H1 (cell line): ENCODE data around the gene SDHAF2. TPM values are rescaled to one million over a fixed set of nuclear protein-coding genes. Genes with fewer than 3 reads are reported as not detected.

Experiments used
- CTCF ChIA-PET: fragments of 300-600 bp; sonication (Branson Sonifier 250); formaldehyde crosslinking; loops from one replicate; lab custom pipeline; 2021; ENCODE audit not compliant: partially characterized antibody; lab: Charles Lee
- POLR2A ChIA-PET: fragments of 300-600 bp; sonication (Branson Sonifier 250); formaldehyde crosslinking; loops from one replicate; lab custom pipeline; 2021; ENCODE audit warnings: inconsistent platforms; ENCODE audit not compliant: partially characterized antibody; lab: Charles Lee
- DNase-seq, 2 experiments: peaks; one replicate each; pipeline versions ENCODE4 v3.0.0 to v3.0.0-alpha.2; 2010 to 2022; ENCODE audit warnings: low spot score in 2 of 2, low read depth in 1 of 2, mixed read lengths in 1 of 2
- FAIRE-seq: peaks from 2 replicates; lab custom pipeline; 2011; peaks lifted over from hg19 to GRCh38; lab: Jason Lieb, UNC
- H2AFZ ChIP-seq: 2 replicates; pipeline ENCODE4 v1.8.1; 2012; ENCODE audit warnings: low read length, inconsistent platforms
- H2AK5ac ChIP-seq: 2 replicates; pipeline ENCODE4 v1.6.1; 2013; ENCODE audit warnings: low read depth, low read length
- H2BK120ac ChIP-seq: replicated peaks from 2 replicates; pipeline ENCODE3; 2013; ENCODE audit warnings: low read depth, low read length, inconsistent platforms
- H2BK12ac ChIP-seq: 2 replicates; pipeline ENCODE4 v1.6.1; 2013; ENCODE audit warnings: low read depth, low read length
- H2BK15ac ChIP-seq: 2 replicates; pipeline ENCODE4 v1.6.1; 2013; ENCODE audit warnings: low read length
- H2BK20ac ChIP-seq: 2 replicates; pipeline ENCODE4 v1.6.1; 2013; ENCODE audit warnings: low read length
- H2BK5ac ChIP-seq: 2 replicates; pipeline ENCODE4 v1.6.1; 2013; ENCODE audit warnings: low read depth, low read length
- H3K14ac ChIP-seq: 2 replicates; pipeline ENCODE4 v1.6.1; 2013; ENCODE audit warnings: inconsistent platforms; ENCODE audit not compliant: insufficient read length
- H3K18ac ChIP-seq: 2 replicates; pipeline ENCODE4 v1.6.1; 2013; ENCODE audit warnings: low read length; ENCODE audit errors: extremely low read depth
- H3K23ac ChIP-seq: 2 replicates; pipeline ENCODE4 v1.6.1; 2013; ENCODE audit warnings: inconsistent platforms; ENCODE audit not compliant: insufficient read length
- H3K23me2 ChIP-seq: 2 replicates; pipeline ENCODE4 v1.6.1; 2013; ENCODE audit warnings: low read depth, low read length
- H3K27ac ChIP-seq: 2 replicates; pipeline ENCODE4 v1.6.1; 2011; ENCODE audit warnings: low read depth, low read length, inconsistent platforms
- H3K27me3 ChIP-seq, 4 experiments: replicated peaks in 1 of 4; 1 replicate in 1 of 4; 2 replicates in 3 of 4; pipeline versions ENCODE4 v1.6.1 to v1.8.1; 2011 to 2013; ENCODE audit warnings: low read length in 3 of 4, mild to moderate bottlenecking in 3 of 4, inconsistent platforms in 2 of 4, mixed read lengths in 2 of 4, moderate library complexity in 1 of 4; ENCODE audit not compliant: control insufficient read depth in 3 of 4, insufficient read depth in 3 of 4; ENCODE audit errors: extremely low read depth in 1 of 4
- H3K36me3 ChIP-seq, 4 experiments: 2 replicates each; pipeline versions ENCODE4 v1.6.1 to v1.8.1; 2011 to 2013; ENCODE audit warnings: mild to moderate bottlenecking in 4 of 4, low read length in 3 of 4, moderate library complexity in 2 of 4, control low read depth in 1 of 4, inconsistent platforms in 1 of 4; ENCODE audit not compliant: insufficient read depth in 4 of 4, control insufficient read depth in 2 of 4
- H3K4ac ChIP-seq: replicated peaks from 2 replicates; pipeline ENCODE3; 2013; ENCODE audit warnings: low read length, low read depth, mixed read lengths, inconsistent platforms; ENCODE audit not compliant: insufficient read length
- H3K4me1 ChIP-seq, 4 experiments: replicated peaks in 1 of 4; 1 replicate in 1 of 4; 2 replicates in 3 of 4; pipeline versions ENCODE4 v1.6.1 to v1.8.1; 2011 to 2013; ENCODE audit warnings: low read length in 3 of 4, inconsistent platforms in 2 of 4, mixed read lengths in 1 of 4; ENCODE audit not compliant: insufficient read depth in 4 of 4, control insufficient read depth in 3 of 4
- H3K4me2 ChIP-seq, 2 experiments: 2 replicates each; pipeline versions ENCODE4 v1.6.1 to v1.8.1; 2011 to 2013; ENCODE audit warnings: low read depth in 2 of 2, low read length in 2 of 2, control low read depth in 1 of 2, inconsistent platforms in 1 of 2, mild to moderate bottlenecking in 1 of 2; ENCODE audit not compliant: insufficient read depth in 1 of 2
- H3K4me3 ChIP-seq, 4 experiments: fragments of 200-600, 300-600 bp in 1 of 4; sonication (generic), shearing (Covaris generic), sonication (Bioruptor Twin) in 1 of 4; 2 replicates each; pipeline versions ENCODE4 v1.5.1 to v1.8.1; 2011 to 2016; ENCODE audit warnings: low read length in 4 of 4, low read depth in 3 of 4, control low read depth in 2 of 4, inconsistent platforms in 2 of 4, mild to moderate bottlenecking in 2 of 4, mixed read lengths in 1 of 4, moderate library complexity in 1 of 4; ENCODE audit not compliant: insufficient read depth in 2 of 4; ENCODE audit errors: extremely low read depth in 1 of 4
- H3K56ac ChIP-seq: replicated peaks from 2 replicates; pipeline ENCODE3; 2013; ENCODE audit warnings: low read depth, mild to moderate bottlenecking, mixed read lengths, low read length, inconsistent platforms; ENCODE audit not compliant: insufficient read length
- H3K79me1 ChIP-seq: 2 replicates; pipeline ENCODE4 v1.6.1; 2013; ENCODE audit warnings: low read depth, low read length, control low read depth
- H3K79me2 ChIP-seq, 2 experiments: 2 replicates each; pipeline versions ENCODE4 v1.6.1 to v1.8.1; 2012 to 2013; ENCODE audit warnings: low read length in 2 of 2, mild to moderate bottlenecking in 2 of 2, inconsistent platforms in 1 of 2; ENCODE audit not compliant: insufficient read depth in 2 of 2, control insufficient read depth in 1 of 2
- H3K9ac ChIP-seq, 4 experiments: replicated peaks in 1 of 4; 1 replicate in 1 of 4; 2 replicates in 3 of 4; pipeline versions ENCODE4 v1.6.1 to v1.8.1; 2011 to 2013; ENCODE audit warnings: low read depth in 3 of 4, low read length in 3 of 4, control low read depth in 2 of 4, mild to moderate bottlenecking in 2 of 4, moderate library complexity in 2 of 4, inconsistent platforms in 1 of 4; ENCODE audit errors: extremely low read depth in 1 of 4
- H3K9me3 ChIP-seq, 2 experiments: 2 replicates each; pipeline versions ENCODE4 v1.6.1 to v1.8.1; 2012 to 2013; ENCODE audit warnings: mild to moderate bottlenecking in 2 of 2, moderate library complexity in 2 of 2, control low read depth in 1 of 2, inconsistent platforms in 1 of 2, low read depth in 1 of 2, low read length in 1 of 2, mixed read lengths in 1 of 2; ENCODE audit not compliant: insufficient read depth in 2 of 2
- H4K20me1 ChIP-seq, 2 experiments: replicated peaks in 1 of 2; 2 replicates each; pipeline versions ENCODE3 to v1.8.1; 2011 to 2013; ENCODE audit warnings: inconsistent platforms in 2 of 2, low read length in 2 of 2, mild to moderate bottlenecking in 1 of 2; ENCODE audit not compliant: insufficient read depth in 2 of 2, control insufficient read depth in 1 of 2
- H4K5ac ChIP-seq: 2 replicates; pipeline ENCODE4 v1.6.1; 2013; ENCODE audit warnings: low read length, low read depth, mixed read lengths, inconsistent platforms; ENCODE audit not compliant: insufficient read length
- H4K8ac ChIP-seq: 2 replicates; pipeline ENCODE4 v1.8.0; 2013; ENCODE audit warnings: mild to moderate bottlenecking, moderate library complexity, low read length, inconsistent platforms; ENCODE audit not compliant: insufficient read depth; ENCODE audit errors: extremely low read depth
- H4K91ac ChIP-seq: replicated peaks from 2 replicates; pipeline ENCODE3; 2013; ENCODE audit warnings: low read length, mixed read lengths, inconsistent platforms; ENCODE audit not compliant: insufficient read length
- CHD2 ChIP-seq: IDR thresholded peaks from 2 replicates; pipeline ENCODE4 v1.6.1; 2012; ENCODE audit warnings: low read length, improper control_type of control experiment
- CTCF ChIP-seq, 3 experiments: IDR thresholded peaks; 1 replicate in 2 of 3; 2 replicates in 1 of 3; pipeline versions ENCODE4 v1.5.1 to v1.6.1; 2011; ENCODE audit warnings: low read length in 3 of 3, mild to moderate bottlenecking in 3 of 3, inconsistent platforms in 2 of 3, low read depth in 1 of 3, moderate library complexity in 1 of 3; ENCODE audit not compliant: insufficient read depth in 1 of 3; ENCODE audit errors: control extremely low read depth in 1 of 3
- HDAC2 ChIP-seq, 2 experiments: fragments of 300-600 bp in 1 of 2; sonication (generic) in 1 of 2; IDR thresholded peaks; 2 replicates each; pipeline ENCODE4 v1.6.1; 2011 to 2012; ENCODE audit warnings: low read depth in 2 of 2, low read length in 2 of 2, mild to moderate bottlenecking in 2 of 2, moderate library complexity in 2 of 2, borderline replicate concordance in 1 of 2, inconsistent platforms in 1 of 2
- KDM1A ChIP-seq: fragments of 200-600, 300-600 bp; sonication (generic); IDR thresholded peaks from 2 replicates; pipeline ENCODE4 v1.7.1; 2016; ENCODE audit warnings: mild to moderate bottlenecking, low read length, borderline replicate concordance
- NANOG ChIP-seq: IDR thresholded peaks from 2 replicates; pipeline ENCODE4 v1.6.1; 2011; ENCODE audit warnings: low read length, low read depth, mild to moderate bottlenecking, inconsistent platforms; ENCODE audit not compliant: insufficient read depth, poor library complexity, severe bottlenecking
- NRF1 ChIP-seq: IDR thresholded peaks from 2 replicates; pipeline ENCODE4 v1.6.1; 2011; ENCODE audit warnings: mild to moderate bottlenecking, low read depth, low read length, improper control_type of control experiment
- POU5F1 ChIP-seq: IDR thresholded peaks from 2 replicates; pipeline ENCODE4 v1.6.1; 2011; ENCODE audit warnings: low read depth, mild to moderate bottlenecking, low read length, moderate library complexity
- SRF ChIP-seq: IDR thresholded peaks from 2 replicates; pipeline ENCODE4 v1.6.1; 2011; ENCODE audit warnings: mild to moderate bottlenecking, low read depth, low read length, moderate library complexity
- TAF7 ChIP-seq: optimal IDR thresholded peaks from 2 replicates; pipeline ENCODE3; 2011; ENCODE audit warnings: low read depth, mild to moderate bottlenecking, inconsistent platforms, low read length, moderate library complexity, borderline replicate concordance
- YY1 ChIP-seq: IDR thresholded peaks from 2 replicates; pipeline ENCODE4 v1.6.1; 2011; ENCODE audit warnings: low read depth, mild to moderate bottlenecking, low read length
- WGBS, 2 experiments: shearing (Covaris generic) in 1 of 2; methylation state at CpG; one replicate each; pipeline versions ENCODE4 v1.1.6 to v1.1.7; 2013 to 2015; ENCODE audit warnings: low lambda C conversion rate in 2 of 2, mixed read lengths in 2 of 2, inconsistent platforms in 1 of 2, low coverage in 1 of 2, missing lambda C conversion rate in 1 of 2; ENCODE audit not compliant: insufficient replicate concordance in 2 of 2, insufficient coverage in 1 of 2, insufficient read length in 1 of 2; ENCODE audit errors: extremely low coverage in 1 of 2, missing lambda C conversion rate in 1 of 2; 5-methylcytosine and 5-hydroxymethylcytosine counted together
- polyA plus RNA-seq, 7 experiments: library from polyadenylated mRNA; depleted of rRNA in 3 of 7; stranded (reverse) in 5 of 7; unstranded in 2 of 7; fragments of >200 nt in 5 of 7; fragments of 200-250 nt in 2 of 7; gene quantifications; 1 replicate in 5 of 7; 2 replicates in 1 of 7; 4 replicates in 1 of 7; pipeline versions ENCODE4 v1.2.1 to v1.2.3, GENCODE V29; 2011 to 2013; ENCODE audit warnings: missing spikeins in 2 of 7, mixed read lengths in 2 of 7
- total RNA-seq: library from RNA; stranded (reverse); fragmentation: NEBNext Ultra II Directional; extraction: Animal tissue kit (Norgen Biotek cat#: 25700); gene quantifications from 2 replicates; pipeline ENCODE4 v1.2.1, GENCODE V29; 2021

Gene SDHAF2
- total and polyA plus RNA-seq, 2 of the 8 experiments (the other 6 are each of a cell fraction or from before 2014, with no cell fraction given) = 41.0 to 114 TPM

- POLR2A ChIA-PET = interaction anchor here (0.6 to 1.9 kb wide), 3 partner anchors 10 to 45 kb away, joined by 3 to 5 read pairs (median 3); partner anchors contain the start of gene LRRC10B
- peaks cover 0 to 2% of the 10 kb centered on the region in 2 experiments for H4K20me1 ChIP-seq
- H3K79me1 ChIP-seq = no peaks in the 10 kb centered on the region
- H3K9ac ChIP-seq = no peak overlapping the region; a peak in 1 of 7 replicates
- H2BK5ac ChIP-seq = no peak overlapping the region
- no peaks in the 10 kb centered on the region for H3K27me3 ChIP-seq
- no peak for FAIRE-seq
- 91% methylated on average over 5 of the region's 5 CpGs; no CpG with 5 or more reads in 1 of the 2 experiments for WGBS, 2 experiments
- no peak overlapping the region for H2BK15ac ChIP-seq
- no peak overlapping the region for H2AK5ac ChIP-seq
- no peak overlapping the region for H2BK120ac ChIP-seq
- H3K4me1 ChIP-seq = no peaks in the 10 kb centered on the region
- H3K14ac ChIP-seq = no peak overlapping the region
- H3K27ac ChIP-seq = no peak overlapping the region
- TF ChIP-seq CTCF (IDR thresholded peaks at IDR 0.05; ENCODE audit: control extremely low read depth in 1 of 3, insufficient read depth in 1 of 3, low read depth in 1 of 3, low read length in 3 of 3) = no peak
- no peak for TF ChIP-seq NANOG
- no peak for TF ChIP-seq KDM1A
- no peak for TF ChIP-seq NRF1
- TF ChIP-seq SRF = no peak
- no peak for TF ChIP-seq TAF7
- TF ChIP-seq POU5F1 = no peak
- TF ChIP-seq CHD2 = no peak
- TF ChIP-seq HDAC2 (IDR thresholded peaks at IDR 0.05; ENCODE audit: borderline replicate concordance in 1 of 2, low read depth in 2 of 2, low read length in 2 of 2) = no peak
- no peak for TF ChIP-seq YY1
- H2BK12ac ChIP-seq = no peak overlapping the region
- H2AFZ ChIP-seq = no peak overlapping the region
- CTCF ChIA-PET = interaction anchor here (0.6 to 57.8 kb wide), 18 partner anchors 8 to 329 kb away, joined by 3 to 2106 read pairs (median 6); partner anchors contain the start of gene LRRC10B
- H3K4me3 ChIP-seq = no peak overlapping the region
- no peak overlapping the region for H4K5ac ChIP-seq
- no peak overlapping the region for H3K23ac ChIP-seq
- no peak overlapping the region for H4K91ac ChIP-seq
- DNase-seq = no peak
- H3K18ac ChIP-seq = no peak overlapping the region
- no peak overlapping the region for H3K56ac ChIP-seq
- H3K36me3 ChIP-seq = 0 out of 8 replicates have a peak, but pooled peaks cover 0 to 4% (median 0%) of the 10 kb centered on the region in 4 experiments
- H3K79me2 ChIP-seq = no peaks in the 10 kb centered on the region
- H3K9me3 ChIP-seq = no peaks in the 10 kb centered on the region
- H3K4ac ChIP-seq = no peak overlapping the region
- H4K8ac ChIP-seq = no peak overlapping the region
- H3K23me2 ChIP-seq = no peaks in the 10 kb centered on the region
- no peak overlapping the region for H3K4me2 ChIP-seq
- no peak overlapping the region for H2BK20ac ChIP-seq
These were observed 42.4 kb downstream of the SDHAF2 start for GRCh38 chr11:61472282-61472681.
